Nucleus accumbens (tissue), 56 donors: ENCODE results near the gene RAB42.
"Not testable (repeated sequence)": the region's sequence is repeated elsewhere in the genome, so short reads cannot be mapped to it uniquely, and the experiment has no call there.

Source experiments
- DNase-seq, 56 donors: peaks; one replicate each; lab custom pipeline; 2025; lab: John Stamatoyannopoulos, UW

Gene RAB42, protein sequence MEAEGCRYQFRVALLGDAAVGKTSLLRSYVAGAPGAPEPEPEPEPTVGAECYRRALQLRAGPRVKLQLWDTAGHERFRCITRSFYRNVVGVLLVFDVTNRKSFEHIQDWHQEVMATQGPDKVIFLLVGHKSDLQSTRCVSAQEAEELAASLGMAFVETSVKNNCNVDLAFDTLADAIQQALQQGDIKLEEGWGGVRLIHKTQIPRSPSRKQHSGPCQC

DNA sequence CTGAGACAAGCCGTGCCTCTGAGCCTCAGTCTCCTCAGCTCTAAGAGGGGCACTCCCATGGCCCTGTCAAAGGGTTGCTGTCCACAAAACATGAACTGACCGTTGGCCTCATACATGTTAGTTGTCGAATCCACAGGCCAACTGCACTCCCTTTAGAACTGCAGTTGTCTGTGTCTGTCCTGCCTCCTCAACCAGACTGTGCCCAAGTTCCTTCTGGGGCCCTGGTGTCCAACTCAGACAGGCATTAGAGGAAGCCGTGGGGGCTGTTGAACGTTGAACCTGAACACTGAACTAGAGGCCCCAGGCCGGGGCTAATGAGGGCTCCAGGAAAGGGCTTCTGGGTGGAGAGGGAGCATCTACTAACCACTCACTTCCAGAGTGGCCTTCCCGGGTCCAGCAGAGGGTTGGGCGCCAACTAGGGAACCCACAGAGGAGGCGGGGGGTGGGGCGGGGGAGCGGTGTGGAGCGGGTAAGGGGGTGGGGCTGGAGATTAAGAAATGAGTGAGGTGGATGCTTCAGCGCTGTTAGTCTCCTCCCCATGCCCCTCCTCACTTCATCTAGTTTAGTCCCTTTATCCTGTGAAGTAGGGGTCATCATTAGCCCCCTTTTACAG, at the start of gene RAB42:
TSS of gene RAB42 (plus strand) at position 558 of the 613 bp plus-strand sequence. CDS start 247 bp downstream, outside the sequence.
- no peak for DNase-seq

DNA sequence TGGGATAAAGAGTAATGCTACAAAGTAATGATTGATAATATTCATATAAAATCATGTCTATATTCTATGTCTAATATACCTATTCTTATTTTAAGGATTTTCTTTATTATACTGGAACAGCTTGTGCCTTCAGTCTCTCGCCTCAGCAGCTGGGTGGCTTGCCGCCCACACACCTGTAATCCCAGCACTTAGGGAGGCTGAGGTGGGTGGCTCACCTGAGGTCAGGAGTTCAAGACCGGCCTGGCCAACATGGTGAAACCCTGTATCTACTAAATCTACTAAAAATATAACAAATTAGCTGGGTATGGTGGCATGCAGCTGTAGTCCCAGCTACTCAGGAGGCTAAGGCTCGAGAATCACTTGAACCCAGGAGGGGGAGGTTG, 46.8 kb upstream of the RAB42 start:
- no peak for DNase-seq

DNA sequence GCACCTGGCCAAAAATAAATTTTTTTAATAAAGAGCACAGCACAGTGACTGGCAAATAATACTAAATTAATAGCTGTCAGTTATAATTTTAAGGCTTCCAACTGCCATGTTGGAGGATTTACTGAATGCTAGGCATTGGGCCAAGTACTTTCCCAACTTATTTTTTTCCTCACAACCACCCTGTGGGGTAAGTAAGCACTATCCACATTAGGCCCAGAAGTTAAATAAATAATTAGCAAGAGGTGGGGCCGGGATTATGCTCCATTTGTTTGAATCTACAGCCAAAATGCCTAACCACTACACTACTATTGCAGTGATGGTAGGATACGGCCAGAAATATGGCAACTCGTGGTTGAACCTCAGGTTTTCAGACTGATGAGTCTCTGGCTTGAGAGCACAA, 43.7 kb upstream of the RAB42 start:
- no peak for DNase-seq

DNA sequence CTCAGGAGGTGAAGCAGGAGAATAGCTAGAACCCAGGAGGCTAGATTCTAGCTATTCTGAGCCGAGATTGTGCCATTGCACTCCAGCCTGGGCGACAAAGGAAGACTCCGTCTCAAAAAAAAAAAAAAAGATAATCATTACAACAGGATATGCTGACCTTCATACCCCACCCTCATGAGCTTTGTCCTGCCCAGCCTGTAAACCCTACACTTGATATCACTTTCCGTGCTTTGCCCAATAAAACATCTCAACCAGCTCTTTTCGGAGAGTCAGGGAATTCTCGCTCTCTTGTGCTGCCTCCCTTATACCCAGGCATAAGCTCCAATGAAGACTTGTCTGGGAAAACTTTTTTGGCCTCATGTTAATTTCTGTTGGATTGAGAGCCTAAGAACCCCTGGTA, 40.7 kb upstream of the RAB42 start:
- DNase-seq: no peak

DNA sequence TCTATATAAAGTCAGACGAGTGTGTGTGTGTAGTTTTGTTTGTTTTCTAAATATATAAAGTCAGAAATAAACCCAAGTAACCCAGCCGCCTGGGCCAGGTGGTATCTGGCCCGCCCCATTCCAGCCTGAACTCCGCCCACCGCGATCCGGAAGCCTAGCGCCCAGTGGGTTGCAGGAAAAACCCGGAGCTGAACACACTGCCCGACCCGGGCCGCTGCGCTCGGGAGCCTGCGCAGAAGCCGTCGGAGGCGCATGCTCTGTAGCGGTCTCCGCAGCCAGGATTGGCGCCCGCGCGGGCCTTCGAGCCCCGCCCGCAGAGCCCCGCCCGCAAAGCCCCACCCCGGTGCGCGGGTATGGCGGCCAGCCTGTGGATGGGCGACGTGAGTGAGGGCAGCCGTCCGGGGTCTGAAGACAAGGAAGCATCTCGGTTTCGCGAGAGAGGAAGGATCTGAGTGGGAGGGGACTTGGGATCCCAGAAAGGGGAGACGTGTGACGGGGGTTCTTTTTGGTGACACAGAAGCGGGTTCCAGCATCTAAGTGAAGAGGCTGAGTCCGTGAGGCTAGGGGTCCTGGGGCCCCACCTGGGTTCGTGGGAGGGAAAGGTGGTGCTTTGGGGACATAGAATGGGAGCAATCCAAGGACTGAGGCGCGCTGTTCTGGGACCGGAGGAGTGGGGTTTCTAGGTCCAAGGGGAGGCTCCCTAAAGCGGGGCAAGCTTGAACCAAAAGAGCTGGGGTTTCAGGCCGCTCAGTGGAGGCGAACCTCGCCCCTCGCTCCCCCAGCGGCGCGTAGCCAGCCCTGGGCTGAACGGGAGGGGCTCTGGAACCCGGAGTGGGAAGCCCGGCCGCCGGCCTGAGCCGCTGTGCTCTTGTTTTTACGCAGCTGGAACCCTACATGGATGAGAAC, 39.1 kb upstream of the RAB42 start, which contains the start of gene TRNAU1AP:
TSS of gene TRNAU1AP (plus strand) at position 328 of the 906 bp plus-strand sequence. CDS start at position 354, 26 bp downstream.
- DNase-seq: peak; percentile 21 to 97 (median 92)

DNA sequence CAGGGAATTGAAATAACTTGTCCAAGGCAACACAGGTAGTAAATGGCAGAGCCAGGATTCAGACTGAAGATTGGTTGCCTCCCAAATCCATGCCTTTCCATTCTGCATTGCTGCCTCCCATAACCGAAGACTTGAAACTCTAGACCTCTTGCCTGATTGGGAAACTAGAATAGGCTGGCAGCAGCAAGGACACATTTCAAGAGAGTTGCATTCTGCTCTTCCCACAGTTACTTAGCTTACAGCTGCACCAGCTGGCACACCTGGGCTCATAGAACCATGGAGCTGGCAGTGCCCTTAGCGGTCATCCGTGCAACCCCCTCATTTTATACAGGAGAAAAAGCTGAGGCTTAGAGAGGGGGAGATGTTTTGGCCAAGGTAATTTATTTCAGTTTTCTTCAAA, 31.2 kb upstream of the RAB42 start:
- no peak for DNase-seq

DNA sequence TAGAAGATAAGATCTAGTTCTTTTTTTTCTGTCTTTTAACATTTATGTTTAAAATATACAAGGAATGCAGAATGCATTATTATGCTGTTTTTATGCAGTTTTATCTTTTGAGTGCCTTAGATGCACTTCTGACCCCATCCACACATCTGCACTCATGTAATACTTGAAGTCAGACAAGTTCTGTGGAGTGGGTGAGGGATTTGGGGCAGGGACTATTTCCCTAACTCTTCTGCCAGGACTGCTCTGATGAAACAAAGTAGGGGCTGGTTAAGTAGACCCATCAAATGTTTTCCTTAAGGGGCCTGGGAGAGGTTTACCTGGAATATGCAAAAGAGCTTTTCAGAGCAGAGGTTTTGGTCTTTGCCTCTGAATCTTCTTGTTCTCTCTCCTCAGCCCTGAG, 27.8 kb upstream of the RAB42 start:
- no peak for DNase-seq

DNA sequence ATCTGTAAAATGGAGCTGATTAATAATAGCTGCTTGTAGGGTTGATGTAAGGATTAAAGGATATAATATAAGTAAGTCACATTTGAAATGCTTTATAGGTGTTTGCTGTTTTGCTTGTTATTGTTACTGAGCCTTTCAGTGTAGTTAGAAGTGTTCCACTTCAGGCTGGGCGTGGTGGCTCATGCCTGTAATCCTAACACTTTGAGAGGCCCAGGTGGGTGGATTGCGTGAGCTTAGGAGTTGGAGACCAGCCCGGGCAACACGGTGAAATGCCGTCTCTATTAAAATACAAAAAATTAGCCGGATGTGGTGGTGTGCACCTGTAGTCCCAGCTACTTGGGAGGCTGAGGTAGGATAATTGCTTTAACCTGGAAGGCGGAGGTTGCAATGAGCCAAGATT, 27.0 kb upstream of the RAB42 start:
- DNase-seq: no peak

DNA sequence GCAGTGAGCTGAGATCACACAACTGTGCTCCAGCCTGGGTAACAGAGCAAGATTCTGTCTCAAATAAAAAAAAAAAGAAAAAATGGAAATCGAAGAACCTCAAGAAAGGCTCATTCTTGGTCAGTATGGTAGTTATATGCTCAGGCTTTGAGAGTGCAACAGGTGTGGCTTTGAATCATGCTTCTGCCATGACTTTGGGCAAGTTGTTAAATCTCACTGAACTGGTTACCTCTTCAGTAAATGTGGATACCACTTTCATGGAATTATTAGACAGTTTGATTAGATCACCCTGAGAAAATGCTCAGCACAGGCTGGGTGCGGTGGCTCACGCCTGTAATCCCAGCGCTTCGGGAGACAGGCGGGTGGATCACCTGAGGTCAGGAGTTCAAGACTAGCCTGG, 26.3 kb upstream of the RAB42 start:
- no peak for DNase-seq

DNA sequence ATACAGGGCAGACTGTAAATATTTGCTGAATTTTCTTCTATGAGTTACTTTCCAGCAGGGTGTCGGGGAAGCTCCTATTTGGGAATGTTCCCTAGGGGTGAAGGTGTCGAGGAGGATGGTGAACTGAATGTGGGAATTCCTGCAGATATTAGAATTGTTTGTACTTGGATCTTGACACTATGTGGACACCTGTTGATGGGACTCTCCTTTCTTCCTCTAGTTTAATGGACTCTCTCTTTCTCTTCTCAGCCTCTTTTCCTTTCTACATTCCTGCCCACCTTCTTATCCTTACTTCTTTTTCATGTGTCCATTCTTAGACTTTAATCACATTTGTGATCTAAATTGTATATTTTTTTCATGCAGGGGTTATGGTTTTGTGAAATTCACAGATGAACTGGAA, 25.1 kb upstream of the RAB42 start:
- no peak for DNase-seq

DNA sequence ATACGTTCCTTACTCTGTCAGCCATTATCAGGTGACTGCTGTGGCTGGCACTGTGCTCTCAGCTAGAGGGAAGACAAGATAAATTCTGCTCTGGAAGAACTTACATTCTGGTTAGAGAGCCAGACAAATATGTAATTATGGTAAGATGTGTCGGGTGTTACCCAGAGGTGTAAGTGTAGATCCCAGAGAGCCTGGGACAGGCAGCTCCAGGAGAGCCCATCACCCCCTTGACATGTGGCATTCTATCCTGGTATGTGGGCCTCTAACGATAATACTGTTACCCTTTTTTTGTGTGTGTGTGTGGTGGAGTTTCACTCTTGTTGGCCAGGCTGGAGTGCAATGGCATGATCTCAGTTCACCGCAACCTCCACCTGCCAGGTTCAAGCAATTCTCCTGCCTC, 20.2 kb upstream of the RAB42 start:
- no peak for DNase-seq

DNA sequence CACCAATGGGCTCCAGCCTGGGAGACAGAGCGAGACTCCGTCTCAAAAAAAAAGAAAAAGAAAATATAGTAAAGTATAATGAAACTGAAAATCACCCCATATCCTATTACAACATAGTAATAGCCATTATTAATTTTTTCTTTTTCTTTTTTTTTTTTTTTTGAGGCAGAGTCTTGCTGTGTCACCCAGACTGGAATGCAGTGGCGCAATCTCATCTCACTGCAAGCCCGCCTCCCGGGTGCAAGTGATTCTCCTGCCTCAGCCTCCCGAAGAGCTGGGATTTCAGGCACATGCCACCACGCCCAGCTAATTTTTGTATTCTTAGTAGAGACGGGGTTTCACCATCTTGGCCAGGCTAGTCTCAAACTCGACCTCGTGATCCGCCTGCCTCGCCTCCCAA, 19.2 kb upstream of the RAB42 start:
- DNase-seq: not testable (repeated sequence)

DNA sequence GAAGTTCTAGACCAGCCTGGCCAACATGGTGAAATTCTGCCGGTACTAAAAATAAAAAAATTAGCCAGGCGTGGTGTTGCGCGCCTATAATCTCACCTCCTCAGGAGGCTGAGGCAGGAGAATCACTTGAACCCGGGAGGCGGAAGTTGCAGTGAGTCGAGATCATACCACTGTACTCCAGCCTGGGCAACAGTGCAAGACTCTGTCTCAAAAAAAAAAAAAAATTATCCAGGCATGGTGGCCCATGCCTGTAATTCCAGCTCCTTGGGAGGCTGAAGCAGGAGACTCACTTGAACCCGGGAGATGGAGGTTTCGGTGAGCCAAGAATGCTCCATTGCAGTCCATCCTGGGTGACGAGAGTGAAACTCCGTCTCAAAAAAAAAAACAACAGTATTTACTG, 18.5 kb upstream of the RAB42 start:
- DNase-seq: no peak

DNA sequence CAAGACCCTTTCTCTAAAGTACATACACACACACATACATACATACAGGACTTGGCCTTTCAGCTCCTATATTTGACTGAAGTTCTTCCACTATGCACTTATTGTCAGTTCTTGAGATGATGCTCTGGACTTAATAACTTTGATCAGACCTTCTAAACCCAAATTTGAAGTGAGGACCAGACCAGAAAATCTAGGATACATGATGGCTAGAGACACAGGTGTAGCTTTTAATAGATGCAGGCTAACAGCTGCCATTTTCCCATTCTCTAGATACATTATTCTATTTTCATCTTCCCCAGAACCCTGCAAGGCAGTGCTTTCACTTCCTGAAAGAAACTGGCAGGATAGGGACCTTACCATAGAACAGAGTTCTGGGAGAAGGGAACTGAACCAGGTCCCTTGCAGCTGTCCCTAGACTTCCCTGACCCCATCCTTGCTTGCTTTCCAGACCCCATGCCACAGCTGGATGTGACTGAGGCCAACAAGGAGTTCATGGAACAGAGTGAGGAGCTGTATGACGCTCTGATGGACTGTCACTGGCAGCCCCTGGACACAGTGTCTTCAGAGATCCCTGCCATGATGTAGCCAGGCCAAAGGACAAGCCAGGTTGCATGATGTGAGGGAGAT, 14.9 kb upstream of the RAB42 start:
- no peak for DNase-seq

DNA sequence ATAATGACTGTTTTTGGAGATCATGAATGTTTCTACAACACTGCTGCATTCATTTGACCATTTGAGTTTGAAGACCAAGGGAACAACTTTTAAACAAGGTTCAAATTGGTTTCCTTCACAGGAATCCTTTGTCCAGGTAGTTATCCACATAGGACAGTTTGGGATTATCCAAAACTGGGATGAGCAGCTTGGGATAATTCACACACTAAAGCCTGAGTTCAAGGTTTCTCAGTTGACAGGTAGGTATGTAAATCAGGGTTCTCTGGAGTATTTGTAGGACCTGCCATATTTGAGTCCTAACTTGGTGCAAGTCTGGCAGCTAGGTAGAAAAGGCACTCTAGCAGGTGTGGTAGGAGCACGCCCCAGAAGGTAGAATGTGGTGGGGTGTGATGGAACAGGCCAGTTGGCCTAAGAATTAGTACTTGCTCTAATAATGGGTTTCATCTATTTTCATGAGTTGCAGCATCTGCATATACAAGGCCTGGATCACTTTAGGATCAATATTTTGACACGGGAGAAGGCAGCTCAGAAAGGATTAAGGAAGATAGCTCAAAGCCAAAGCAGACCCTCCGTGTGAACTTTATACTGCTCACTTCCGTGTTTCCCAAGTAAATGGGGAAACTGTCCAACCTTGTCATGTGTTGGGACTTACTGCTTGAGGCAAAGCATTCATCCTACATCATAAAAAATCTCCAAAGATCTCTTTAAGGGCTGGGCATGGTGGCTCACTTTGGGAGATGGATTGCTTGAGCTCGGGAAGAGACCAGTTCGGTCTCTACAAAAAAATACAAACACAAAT, 14.1 kb upstream of the RAB42 start:
- no peak for DNase-seq

DNA sequence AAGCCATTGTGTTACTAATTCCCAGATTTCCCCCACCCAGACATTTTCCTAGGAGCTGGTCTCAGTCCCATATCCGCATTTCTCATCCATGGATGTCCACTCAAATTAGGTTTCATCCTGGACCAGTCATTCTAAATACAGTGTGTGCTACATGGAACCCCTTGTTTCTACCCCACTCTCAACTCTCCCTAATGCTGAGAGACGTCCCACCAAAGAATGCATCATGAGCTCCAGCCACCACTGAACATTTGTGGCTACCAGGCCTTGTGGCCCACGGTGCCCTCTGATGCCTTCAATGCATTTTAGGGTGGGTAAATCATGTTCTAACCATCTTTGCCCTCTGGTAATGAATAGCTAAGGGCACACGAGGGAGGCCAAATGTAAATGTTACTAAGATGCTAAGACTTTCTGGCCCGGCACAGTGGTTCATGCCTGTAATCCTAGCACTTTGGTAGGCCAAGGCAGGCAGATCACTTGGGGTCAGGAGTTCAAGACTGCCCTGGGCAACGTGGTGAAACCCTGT, 13.3 kb upstream of the RAB42 start:
- DNase-seq: no peak

DNA sequence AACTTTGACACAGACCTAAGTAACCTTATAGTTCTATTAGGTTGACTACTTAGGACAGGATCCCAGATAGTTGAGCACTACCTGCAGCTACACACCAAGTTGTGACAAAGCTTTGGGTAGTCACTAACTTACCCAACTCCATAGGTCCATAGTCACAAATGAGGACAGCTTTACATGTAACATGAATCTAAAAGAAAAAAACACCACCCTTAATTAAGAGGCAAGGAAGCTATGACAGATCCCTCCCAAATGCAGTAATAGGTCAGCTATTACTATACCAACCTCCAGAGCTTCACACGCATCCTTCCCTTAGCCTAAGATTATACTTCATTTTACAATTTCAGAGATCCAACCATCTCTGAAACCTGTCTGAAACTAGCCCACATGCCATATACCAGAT, 12.7 kb upstream of the RAB42 start:
- no peak for DNase-seq

DNA sequence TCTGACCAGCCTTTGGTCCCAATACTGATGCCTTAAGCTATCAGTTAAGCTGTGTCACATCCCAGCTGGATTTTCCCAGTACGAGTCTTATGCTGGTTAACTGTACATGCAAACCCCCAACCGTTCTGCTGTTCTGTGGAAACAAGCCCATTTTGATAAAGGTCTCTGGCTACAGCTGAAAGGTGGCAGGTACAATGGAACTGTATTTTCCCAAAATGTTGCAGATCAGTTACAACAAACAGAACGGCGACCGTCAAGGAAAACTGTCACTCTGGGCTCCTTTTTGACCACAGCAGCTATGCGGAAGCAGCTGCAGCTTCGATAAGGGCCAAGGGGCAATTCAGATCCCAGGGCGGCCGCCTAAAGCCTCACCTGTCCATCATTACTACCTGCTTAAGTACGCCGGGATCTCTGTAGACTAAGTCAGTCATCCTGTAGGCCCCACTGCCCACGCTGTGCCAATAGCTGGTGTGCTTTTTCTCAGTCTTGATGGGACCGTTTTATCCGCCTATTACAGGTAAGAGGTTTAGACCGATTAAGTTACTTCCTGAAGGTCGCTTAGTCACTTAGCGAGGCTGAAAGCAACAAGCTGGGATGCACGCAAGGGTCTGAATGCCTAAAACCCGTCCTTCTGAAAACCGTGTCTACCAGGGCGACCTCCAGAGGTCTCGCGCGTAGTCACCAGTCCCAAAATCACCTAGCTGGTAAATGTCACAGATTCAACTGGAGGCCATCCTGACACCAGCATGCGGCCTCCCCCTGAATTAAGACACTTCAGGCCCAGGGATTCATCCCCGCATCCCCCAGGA, 11.1 kb upstream of the RAB42 start:
- DNase-seq: peak in 27 of 56 donors; percentile 20 to 67 (median 50)
